ENCODE measurements around the gene ART5.
"Not testable (repeated sequence)": the region's sequence is repeated elsewhere in the genome, so short reads cannot be mapped to it uniquely, and the experiment has no call there.

Gene ART5

GRCh38 chr11:3588776-3589175, 53.0 kb downstream of the ART5 start:
- DNase-seq (ENCODE audit: low read depth, low spot score); H3K4me3 ChIP-seq (ENCODE audit: low read depth, low read length); in situ Hi-C loops (cut with HindIII; ENCODE audit: low sequenced_read_pairs): not testable (repeated sequence)

Measured in astrocyte of the spinal cord (primary cell).